ENCODE results near the gene GALNT8.

The GALNT8 gene

GRCh38 chr12:4809013-4809448 lies 88.8 kb downstream of the GALNT8 start:
- no peak for DNase-seq (ENCODE audit: low read depth in 1 of 2, low spot score in 1 of 2)
- Histone ChIP-seq H3K4me3 (replicated peaks; ENCODE audit: insufficient read depth, low read length) (no peak overlapping the region), H3K27ac (replicated peaks) (no peak overlapping the region), H3K27me3 (ENCODE audit: insufficient read depth, poor library complexity, severe bottlenecking) (peaks cover 37% of the 10 kb centered on the region)
- TF ChIP-seq POLR2AphosphoS5 (IDR thresholded peaks at IDR 0.05; ENCODE audit: low read depth) = no peak
- no peak for TF ChIP-seq REST (IDR thresholded peaks at IDR 0.05; ENCODE audit: insufficient replicate concordance, low read depth)
- no peak for TF ChIP-seq SPI1 (IDR thresholded peaks at IDR 0.05; ENCODE audit: borderline replicate concordance, low read depth)

- Histone ChIP-seq H3K27me3 (ENCODE audit: insufficient read depth, poor library complexity, severe bottlenecking) (peaks cover 37% of the 10 kb centered on the region), H3K4me3 (replicated peaks; ENCODE audit: insufficient read depth, low read length) (no peak overlapping the region)
Measured at GRCh38 chr12:4809449-4810218, 89.4 kb downstream of the GALNT8 start.

DNA sequence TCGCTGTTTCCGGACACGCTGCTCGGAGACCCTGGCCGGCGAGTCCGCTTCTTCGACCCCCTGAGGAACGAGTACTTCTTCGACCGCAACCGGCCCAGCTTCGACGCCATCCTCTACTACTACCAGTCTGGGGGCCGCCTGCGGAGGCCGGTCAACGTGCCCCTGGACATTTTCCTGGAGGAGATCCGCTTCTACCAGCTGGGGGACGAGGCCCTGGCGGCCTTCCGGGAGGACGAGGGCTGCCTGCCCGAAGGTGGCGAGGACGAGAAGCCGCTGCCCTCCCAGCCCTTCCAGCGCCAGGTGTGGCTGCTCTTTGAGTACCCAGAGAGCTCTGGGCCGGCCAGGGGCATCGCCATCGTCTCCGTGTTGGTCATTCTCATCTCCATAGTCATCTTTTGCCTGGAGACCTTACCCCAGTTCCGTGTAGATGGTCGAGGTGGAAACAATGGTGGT lies 90.0 kb downstream of the GALNT8 start:
- no peak for DNase-seq (ENCODE audit: low read depth in 1 of 2, low spot score in 1 of 2)
- H3K27me3 ChIP-seq (ENCODE audit: insufficient read depth, poor library complexity, severe bottlenecking) = peaks cover 37% of the 10 kb centered on the region
- TF ChIP-seq POLR2AphosphoS5 (IDR thresholded peaks at IDR 0.05; ENCODE audit: low read depth) = no peak
- no peak for TF ChIP-seq SPI1 (IDR thresholded peaks at IDR 0.05; ENCODE audit: borderline replicate concordance, low read depth)
- TF ChIP-seq REST (IDR thresholded peaks at IDR 0.05; ENCODE audit: insufficient replicate concordance, low read depth) = no peak
- TF ChIP-seq GABPA (IDR thresholded peaks at IDR 0.05; ENCODE audit: low read depth) = no peak
- TF ChIP-seq, protein P1, sequence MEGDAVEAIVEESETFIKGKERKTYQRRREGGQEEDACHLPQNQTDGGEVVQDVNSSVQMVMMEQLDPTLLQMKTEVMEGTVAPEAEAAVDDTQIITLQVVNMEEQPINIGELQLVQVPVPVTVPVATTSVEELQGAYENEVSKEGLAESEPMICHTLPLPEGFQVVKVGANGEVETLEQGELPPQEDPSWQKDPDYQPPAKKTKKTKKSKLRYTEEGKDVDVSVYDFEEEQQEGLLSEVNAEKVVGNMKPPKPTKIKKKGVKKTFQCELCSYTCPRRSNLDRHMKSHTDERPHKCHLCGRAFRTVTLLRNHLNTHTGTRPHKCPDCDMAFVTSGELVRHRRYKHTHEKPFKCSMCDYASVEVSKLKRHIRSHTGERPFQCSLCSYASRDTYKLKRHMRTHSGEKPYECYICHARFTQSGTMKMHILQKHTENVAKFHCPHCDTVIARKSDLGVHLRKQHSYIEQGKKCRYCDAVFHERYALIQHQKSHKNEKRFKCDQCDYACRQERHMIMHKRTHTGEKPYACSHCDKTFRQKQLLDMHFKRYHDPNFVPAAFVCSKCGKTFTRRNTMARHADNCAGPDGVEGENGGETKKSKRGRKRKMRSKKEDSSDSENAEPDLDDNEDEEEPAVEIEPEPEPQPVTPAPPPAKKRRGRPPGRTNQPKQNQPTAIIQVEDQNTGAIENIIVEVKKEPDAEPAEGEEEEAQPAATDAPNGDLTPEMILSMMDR (IDR thresholded peaks at IDR 0.05; ENCODE audit: insufficient read depth, low read length) = no peak
- H3K27ac ChIP-seq (replicated peaks) = no peak overlapping the region
- H3K4me3 ChIP-seq (replicated peaks; ENCODE audit: insufficient read depth, low read length) = no peak overlapping the region

More at GRCh38 chr12:4809449-4810218, 89.4 kb downstream of the GALNT8 start:
- H3K27ac ChIP-seq (replicated peaks) = no peak overlapping the region
- TF ChIP-seq GABPA (IDR thresholded peaks at IDR 0.05; ENCODE audit: low read depth) = no peak
- TF ChIP-seq POLR2AphosphoS5 (IDR thresholded peaks at IDR 0.05; ENCODE audit: low read depth) = no peak
- no peak for TF ChIP-seq SPI1 (IDR thresholded peaks at IDR 0.05; ENCODE audit: borderline replicate concordance, low read depth)
- no peak for TF ChIP-seq REST (IDR thresholded peaks at IDR 0.05; ENCODE audit: insufficient replicate concordance, low read depth)
- TF ChIP-seq, protein P1 (IDR thresholded peaks at IDR 0.05; ENCODE audit: insufficient read depth, low read length) = no peak
- DNase-seq (ENCODE audit: low read depth in 1 of 2, low spot score in 1 of 2) = no peak

All from HL-60 (cell line).